Measurements from ENCODE around the gene NR1D1. TPM values are rescaled to one million over a fixed set of nuclear protein-coding genes. Genes with fewer than 3 reads are reported as not detected.

NR1D1 gene
- total and polyA plus RNA-seq, 10 donors, result 3.3 to 15.8 (median 6.6) TPM

DNA sequence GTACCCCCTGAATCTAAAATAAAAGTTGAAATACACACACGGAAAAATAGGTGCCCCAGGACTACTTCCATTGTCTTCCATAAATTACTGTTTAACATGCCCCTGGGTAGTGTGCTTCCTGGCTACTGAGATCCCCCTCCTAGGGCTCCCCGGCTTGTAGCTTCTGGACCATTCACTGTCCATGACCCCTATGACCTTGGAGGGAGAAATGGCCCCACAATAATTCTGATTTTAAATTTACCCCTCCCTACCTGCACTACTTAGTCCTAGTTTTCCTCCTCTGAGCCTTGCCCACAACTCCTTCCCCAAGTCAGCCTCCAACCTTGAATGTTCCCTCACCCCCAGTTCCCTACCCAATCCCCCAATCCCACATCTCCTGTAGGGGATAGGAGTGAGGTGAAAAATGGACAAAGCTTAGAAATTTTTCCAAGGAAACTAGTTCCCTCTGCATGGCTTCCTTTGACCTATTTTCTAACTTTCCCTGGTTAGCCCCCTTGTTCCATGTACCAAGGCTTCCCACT is 11.9 kb upstream of the NR1D1 start:
- TF ChIP-seq POLR2AphosphoS5 (IDR thresholded peaks at IDR 0.05) (no peak), POLR2A (IDR thresholded peaks at IDR 0.05) (no peak)
- TF ChIP-seq, protein P1, sequence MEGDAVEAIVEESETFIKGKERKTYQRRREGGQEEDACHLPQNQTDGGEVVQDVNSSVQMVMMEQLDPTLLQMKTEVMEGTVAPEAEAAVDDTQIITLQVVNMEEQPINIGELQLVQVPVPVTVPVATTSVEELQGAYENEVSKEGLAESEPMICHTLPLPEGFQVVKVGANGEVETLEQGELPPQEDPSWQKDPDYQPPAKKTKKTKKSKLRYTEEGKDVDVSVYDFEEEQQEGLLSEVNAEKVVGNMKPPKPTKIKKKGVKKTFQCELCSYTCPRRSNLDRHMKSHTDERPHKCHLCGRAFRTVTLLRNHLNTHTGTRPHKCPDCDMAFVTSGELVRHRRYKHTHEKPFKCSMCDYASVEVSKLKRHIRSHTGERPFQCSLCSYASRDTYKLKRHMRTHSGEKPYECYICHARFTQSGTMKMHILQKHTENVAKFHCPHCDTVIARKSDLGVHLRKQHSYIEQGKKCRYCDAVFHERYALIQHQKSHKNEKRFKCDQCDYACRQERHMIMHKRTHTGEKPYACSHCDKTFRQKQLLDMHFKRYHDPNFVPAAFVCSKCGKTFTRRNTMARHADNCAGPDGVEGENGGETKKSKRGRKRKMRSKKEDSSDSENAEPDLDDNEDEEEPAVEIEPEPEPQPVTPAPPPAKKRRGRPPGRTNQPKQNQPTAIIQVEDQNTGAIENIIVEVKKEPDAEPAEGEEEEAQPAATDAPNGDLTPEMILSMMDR (IDR thresholded peaks at IDR 0.05 in 8 of 11, conservative IDR thresholded peaks at IDR 0.05 in 3 of 11), result no peak
- peaks cover 48 to 70% (median 67%) of the 10 kb centered on the region in 6 donors for H3K4me1 ChIP-seq
- H3K4me3 ChIP-seq, result peak overlapping the region in 1 of 8 donors; percentile 42
- H3K27ac ChIP-seq, result peak overlapping the region in 7 of 8 donors; percentile 78 to 91 (median 87)
- no peaks in the 10 kb centered on the region for H3K9me3 ChIP-seq
- intact Hi-C loops (cut with DNase I; ENCODE audit: low total_unique reads), result no loop called here
- 16 to 43% (median 26%) methylated on average over 2 of the region's 2 CpGs for WGBS, 5 donors
- no peaks in the 10 kb centered on the region for H3K27me3 ChIP-seq (replicated peaks in 1 of 7)
- no peak for DNase-seq
- no peaks in the 10 kb centered on the region for H3K36me3 ChIP-seq

DNA sequence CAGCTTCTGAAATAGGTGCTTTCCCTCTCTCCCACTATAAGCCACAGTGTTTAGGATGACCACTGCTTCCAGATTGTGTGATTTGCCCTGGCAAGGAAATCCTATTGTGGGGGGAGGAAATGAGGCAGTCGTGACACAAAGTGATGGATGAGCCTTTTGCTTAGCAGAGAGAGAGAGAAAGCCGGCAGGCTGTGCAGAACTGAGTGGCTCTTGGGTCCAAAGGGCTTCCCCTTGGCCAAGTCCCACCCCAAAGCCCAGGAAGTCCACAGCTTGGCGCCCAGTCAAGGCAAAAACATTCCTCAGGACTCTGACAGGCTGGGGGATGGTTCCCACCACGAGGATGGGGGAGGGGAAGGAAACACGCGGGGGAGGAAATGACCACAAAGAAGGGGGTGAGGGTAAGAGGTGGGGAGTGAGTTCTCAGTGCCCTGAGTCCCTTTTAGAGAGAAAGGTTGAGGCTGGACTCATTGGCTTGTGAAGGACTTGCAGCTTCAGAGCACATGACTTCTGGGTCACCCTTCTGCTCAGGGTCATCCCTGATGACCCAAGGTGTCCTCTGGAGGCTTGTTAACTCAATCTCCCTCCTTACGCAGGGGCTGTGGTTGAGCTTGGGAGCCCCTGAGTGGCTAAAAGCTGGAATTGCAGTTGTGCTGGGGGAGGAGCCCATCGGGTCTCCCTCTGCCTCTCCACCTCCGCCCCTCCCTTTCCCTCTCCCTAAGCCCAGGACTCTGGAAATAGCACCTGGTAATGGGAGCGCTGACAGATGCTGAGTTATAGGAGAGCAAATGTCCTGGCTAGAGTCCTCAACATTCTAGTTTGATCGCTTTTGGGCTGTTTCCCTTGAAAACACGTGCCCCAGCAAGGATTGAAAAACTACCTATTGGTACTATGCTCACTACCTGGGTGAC is 11.1 kb upstream of the NR1D1 start:
- DNase-seq, result peak; percentile 90
- intact Hi-C loops (cut with DNase I; ENCODE audit: low total_unique reads), result no loop called here
- WGBS, 5 donors, result 0 to 5% (median 3%) methylated on average over 11 to 12 of the region's 12 CpGs
- Histone ChIP-seq H3K27me3 (replicated peaks in 1 of 7) (no peaks in the 10 kb centered on the region), H3K4me3 (peak overlapping the region in 3 of 8 donors; percentile 5 to 42 (median 9)), H3K4me1 (peaks cover 56 to 77% (median 75%) of the 10 kb centered on the region in 6 donors), H3K9me3 (no peaks in the 10 kb centered on the region), H3K27ac (peak overlapping the region; percentile 50 to 91 (median 86)), H3K36me3 (no peaks in the 10 kb centered on the region)
- TF ChIP-seq POLR2AphosphoS5 (IDR thresholded peaks at IDR 0.05), result peak; percentile 28 to 75 (median 73)
- TF ChIP-seq, protein P1 (IDR thresholded peaks at IDR 0.05 in 8 of 11, conservative IDR thresholded peaks at IDR 0.05 in 3 of 11), result peak; percentile 70 to 92 (median 88)
- TF ChIP-seq POLR2A (IDR thresholded peaks at IDR 0.05), result no peak

DNA sequence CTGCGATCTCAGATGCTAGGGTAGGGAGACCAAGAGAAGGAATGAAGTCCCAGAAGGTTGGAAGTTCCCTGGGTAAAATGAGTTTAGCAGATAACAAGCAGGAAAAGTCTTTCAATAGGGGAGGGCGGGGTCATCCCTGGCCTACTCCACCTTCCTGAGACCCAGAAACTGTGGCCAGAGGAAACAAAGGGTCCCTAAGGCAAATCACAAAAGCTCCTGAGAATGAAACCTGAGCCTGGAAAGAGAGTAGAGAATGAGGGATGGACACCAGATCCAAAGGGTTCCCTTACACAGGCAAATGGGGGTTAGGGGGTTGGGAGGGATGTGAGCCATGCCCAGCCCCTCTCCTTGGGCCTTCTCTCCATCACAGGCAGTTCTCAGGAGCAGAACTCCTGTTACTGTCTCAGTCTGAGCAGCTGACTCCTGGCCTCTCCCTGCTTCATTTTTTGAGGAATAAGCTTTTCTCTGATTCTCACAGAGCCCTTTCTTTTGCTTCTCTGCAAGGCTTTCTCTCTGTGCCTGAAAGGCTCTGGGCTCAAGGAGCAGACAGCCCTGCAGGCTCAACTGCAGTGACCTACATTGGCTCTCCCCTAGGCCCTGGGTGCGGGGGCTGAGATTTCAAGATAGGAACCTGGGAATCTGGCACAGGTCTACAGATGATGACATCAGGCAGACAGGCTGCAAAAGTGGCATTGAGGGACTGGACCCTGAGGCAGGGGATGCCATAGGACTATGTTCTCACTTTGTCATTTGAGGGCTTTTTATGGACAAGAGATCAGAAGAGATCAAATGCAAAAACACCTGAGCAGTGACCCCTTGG is 9.8 kb upstream of the NR1D1 start:
- 56 to 92% (median 80%) methylated on average over 3 of the region's 3 CpGs for WGBS, 5 donors
- H3K4me1 ChIP-seq, result peaks cover 65 to 90% (median 86%) of the 10 kb centered on the region in 6 donors
- intact Hi-C loops (cut with DNase I; ENCODE audit: low total_unique reads), result no loop called here
- peak overlapping the region; percentile 50 to 91 (median 86) for H3K27ac ChIP-seq
- no peak for DNase-seq
- TF ChIP-seq, protein P1 (IDR thresholded peaks at IDR 0.05 in 8 of 11, conservative IDR thresholded peaks at IDR 0.05 in 3 of 11), result no peak
- TF ChIP-seq POLR2A (IDR thresholded peaks at IDR 0.05) (no peak), POLR2AphosphoS5 (IDR thresholded peaks at IDR 0.05) (no peak)
- H3K27me3 ChIP-seq (replicated peaks in 1 of 7), result no peaks in the 10 kb centered on the region
- no peak overlapping the region for H3K4me3 ChIP-seq
- no peaks in the 10 kb centered on the region for H3K36me3 ChIP-seq
- H3K9me3 ChIP-seq, result no peaks in the 10 kb centered on the region
